Measurements from ENCODE around the gene CREB5.

DNA sequence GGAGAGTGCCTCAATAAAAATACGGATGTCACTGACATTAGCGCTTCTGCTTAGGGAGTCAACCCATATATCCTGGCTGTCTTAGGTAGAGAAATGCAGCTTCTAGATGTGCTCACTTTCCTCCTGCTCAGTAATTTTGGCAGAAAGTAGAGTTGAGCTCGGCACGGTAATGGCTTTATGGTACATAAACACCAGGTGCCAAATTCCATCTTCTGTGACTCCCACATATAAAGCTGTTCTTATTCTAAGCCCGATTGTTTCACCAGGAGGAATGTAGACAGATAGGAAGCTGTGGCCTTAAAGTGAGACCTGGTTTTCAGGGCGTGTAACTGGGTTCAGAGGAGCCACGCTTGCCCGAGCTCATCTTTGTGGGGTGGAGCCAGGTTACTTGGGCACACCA, 143.7 kb downstream of the CREB5 start:
- no peak for TF ChIP-seq ZFP30 (CRISPR knock-in tag; IDR thresholded peaks at IDR 0.05)
- TF ChIP-seq, protein P1, sequence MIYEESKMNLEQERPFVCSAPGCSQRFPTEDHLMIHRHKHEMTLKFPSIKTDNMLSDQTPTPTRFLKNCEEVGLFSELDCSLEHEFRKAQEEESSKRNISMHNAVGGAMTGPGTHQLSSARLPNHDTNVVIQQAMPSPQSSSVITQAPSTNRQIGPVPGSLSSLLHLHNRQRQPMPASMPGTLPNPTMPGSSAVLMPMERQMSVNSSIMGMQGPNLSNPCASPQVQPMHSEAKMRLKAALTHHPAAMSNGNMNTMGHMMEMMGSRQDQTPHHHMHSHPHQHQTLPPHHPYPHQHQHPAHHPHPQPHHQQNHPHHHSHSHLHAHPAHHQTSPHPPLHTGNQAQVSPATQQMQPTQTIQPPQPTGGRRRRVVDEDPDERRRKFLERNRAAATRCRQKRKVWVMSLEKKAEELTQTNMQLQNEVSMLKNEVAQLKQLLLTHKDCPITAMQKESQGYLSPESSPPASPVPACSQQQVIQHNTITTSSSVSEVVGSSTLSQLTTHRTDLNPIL (CRISPR knock-in tag; IDR thresholded peaks at IDR 0.05; ENCODE audit: low read depth): no peak
- no peak for TF ChIP-seq GLIS3 (CRISPR knock-in tag; IDR thresholded peaks at IDR 0.05)
- no peak for TF ChIP-seq SNAI2 (CRISPR knock-in tag; IDR thresholded peaks at IDR 0.05)
- TF ChIP-seq BACH2 (CRISPR knock-in tag; IDR thresholded peaks at IDR 0.05; ENCODE audit: borderline replicate concordance): no peak
- TF ChIP-seq OSR1 (CRISPR knock-in tag; IDR thresholded peaks at IDR 0.05): no peak
- TF ChIP-seq, protein P2, sequence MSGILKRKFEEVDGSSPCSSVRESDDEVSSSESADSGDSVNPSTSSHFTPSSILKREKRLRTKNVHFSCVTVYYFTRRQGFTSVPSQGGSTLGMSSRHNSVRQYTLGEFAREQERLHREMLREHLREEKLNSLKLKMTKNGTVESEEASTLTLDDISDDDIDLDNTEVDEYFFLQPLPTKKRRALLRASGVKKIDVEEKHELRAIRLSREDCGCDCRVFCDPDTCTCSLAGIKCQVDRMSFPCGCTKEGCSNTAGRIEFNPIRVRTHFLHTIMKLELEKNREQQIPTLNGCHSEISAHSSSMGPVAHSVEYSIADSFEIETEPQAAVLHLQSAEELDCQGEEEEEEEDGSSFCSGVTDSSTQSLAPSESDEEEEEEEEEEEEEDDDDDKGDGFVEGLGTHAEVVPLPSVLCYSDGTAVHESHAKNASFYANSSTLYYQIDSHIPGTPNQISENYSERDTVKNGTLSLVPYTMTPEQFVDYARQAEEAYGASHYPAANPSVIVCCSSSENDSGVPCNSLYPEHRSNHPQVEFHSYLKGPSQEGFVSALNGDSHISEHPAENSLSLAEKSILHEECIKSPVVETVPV (CRISPR knock-in tag; IDR thresholded peaks at IDR 0.05): no peak
- no peak for TF ChIP-seq TOX (CRISPR knock-in tag; IDR thresholded peaks at IDR 0.05; ENCODE audit: borderline replicate concordance)
- no peak for TF ChIP-seq RARB (CRISPR knock-in tag; IDR thresholded peaks at IDR 0.05)
- TF ChIP-seq, protein P3, sequence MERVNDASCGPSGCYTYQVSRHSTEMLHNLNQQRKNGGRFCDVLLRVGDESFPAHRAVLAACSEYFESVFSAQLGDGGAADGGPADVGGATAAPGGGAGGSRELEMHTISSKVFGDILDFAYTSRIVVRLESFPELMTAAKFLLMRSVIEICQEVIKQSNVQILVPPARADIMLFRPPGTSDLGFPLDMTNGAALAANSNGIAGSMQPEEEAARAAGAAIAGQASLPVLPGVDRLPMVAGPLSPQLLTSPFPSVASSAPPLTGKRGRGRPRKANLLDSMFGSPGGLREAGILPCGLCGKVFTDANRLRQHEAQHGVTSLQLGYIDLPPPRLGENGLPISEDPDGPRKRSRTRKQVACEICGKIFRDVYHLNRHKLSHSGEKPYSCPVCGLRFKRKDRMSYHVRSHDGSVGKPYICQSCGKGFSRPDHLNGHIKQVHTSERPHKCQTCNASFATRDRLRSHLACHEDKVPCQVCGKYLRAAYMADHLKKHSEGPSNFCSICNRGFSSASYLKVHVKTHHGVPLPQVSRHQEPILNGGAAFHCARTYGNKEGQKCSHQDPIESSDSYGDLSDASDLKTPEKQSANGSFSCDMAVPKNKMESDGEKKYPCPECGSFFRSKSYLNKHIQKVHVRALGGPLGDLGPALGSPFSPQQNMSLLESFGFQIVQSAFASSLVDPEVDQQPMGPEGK (CRISPR knock-in tag; IDR thresholded peaks at IDR 0.05; ENCODE audit: borderline replicate concordance): no peak

All from SK-N-SH treated with all-trans-retinoic acid at 6 μM for 48 hours (cell line).